CD4-positive, CD25-positive, alpha-beta regulatory T cell (primary cell): ENCODE measurements around the gene HTRA1. TPM values are rescaled to one million over a fixed set of nuclear protein-coding genes. Genes with fewer than 3 reads are reported as not detected.

Experiments used
- ATAC-seq, 2 donors: fragments of 150-1000 bp; cut with Tn5 transposase; one replicate each; pipeline ENCODE4 v1.10.0; 2021; ENCODE audit warnings: low read depth in 2 of 2, moderate number of reproducible peaks in 2 of 2, moderate library complexity in 1 of 2
- DNase-seq, 3 donors: peaks; one replicate each; pipeline versions ENCODE4 v3.0.0 to v3.0.0-alpha.2; 2012 to 2022; ENCODE audit warnings: mixed read lengths in 1 of 3
- H3K27ac ChIP-seq: one replicate; pipeline ENCODE4 v1.7.0; 2013; ENCODE audit warnings: mild to moderate bottlenecking, low read length; ENCODE audit not compliant: insufficient read depth, poor library complexity, severe bottlenecking
- H3K27me3 ChIP-seq: one replicate; pipeline ENCODE4 v1.7.0; 2013; ENCODE audit warnings: low read length; ENCODE audit not compliant: control insufficient read depth, insufficient read depth
- H3K36me3 ChIP-seq: one replicate; pipeline ENCODE4 v1.7.0; 2013; ENCODE audit warnings: mild to moderate bottlenecking, low read length, moderate library complexity; ENCODE audit not compliant: control insufficient read depth, insufficient read depth
- H3K4me1 ChIP-seq: 2 replicates; pipeline ENCODE4 v1.7.0; 2013; ENCODE audit warnings: mild to moderate bottlenecking, low read length; ENCODE audit not compliant: insufficient read depth, control insufficient read depth, poor library complexity, severe bottlenecking
- H3K4me3 ChIP-seq: one replicate; pipeline ENCODE4 v1.7.0; 2013; ENCODE audit warnings: low read depth, mild to moderate bottlenecking, low read length, moderate library complexity
- H3K9me3 ChIP-seq, 2 experiments: 1 replicate in 1 of 2; 2 replicates in 1 of 2; pipeline ENCODE4 v1.7.0; 2013; ENCODE audit warnings: low read length in 2 of 2, mild to moderate bottlenecking in 1 of 2, moderate library complexity in 1 of 2; ENCODE audit not compliant: control insufficient read depth in 2 of 2
- H3K27ac Mint-ChIP-seq, 3 donors: one replicate each; pipeline ENCODE4 v1.8.0; 2020 to 2022; ENCODE audit warnings: mild to moderate bottlenecking in 3 of 3, mixed read lengths in 3 of 3, moderate library complexity in 2 of 3
- H3K27me3 Mint-ChIP-seq: one replicate; pipeline ENCODE4 v1.8.0; 2022; ENCODE audit warnings: mild to moderate bottlenecking, mixed read lengths
- H3K36me3 Mint-ChIP-seq: one replicate; pipeline ENCODE4 v1.8.0; 2020; ENCODE audit warnings: mixed read lengths
- H3K4me1 Mint-ChIP-seq, 4 donors: one replicate each; pipeline ENCODE4 v1.8.0; 2020 to 2022; ENCODE audit warnings: mixed read lengths in 4 of 4, mild to moderate bottlenecking in 1 of 4
- H3K4me3 Mint-ChIP-seq, 4 donors: one replicate each; pipeline ENCODE4 v1.8.0; 2020 to 2022; ENCODE audit warnings: mild to moderate bottlenecking in 4 of 4, mixed read lengths in 4 of 4, moderate library complexity in 3 of 4
- H3K9me3 Mint-ChIP-seq, 7 donors: one replicate each; pipeline ENCODE4 v1.8.0; 2020 to 2022; ENCODE audit warnings: mixed read lengths in 7 of 7, mild to moderate bottlenecking in 3 of 7, moderate library complexity in 2 of 7
- polyA plus RNA-seq, 4 donors: library from polyadenylated mRNA; unstranded; fragments of 300-500 nt; fragmentation: Illumina TruSeq; gene quantifications; one replicate each; pipeline ENCODE4 v1.2.3, GENCODE V29; 2021
- total RNA-seq: library from RNA; stranded (reverse); gene quantifications from one replicate; pipeline ENCODE4 v1.2.3, GENCODE V29; 2022

Gene HTRA1
- total and polyA plus RNA-seq, 5 donors from 2014 or later: not detected

GRCh38 chr10:122421742-122422141, 39.6 kb upstream of the HTRA1 start:
- H3K4me1 Mint-ChIP-seq: peaks cover 37 to 83% (median 68%) of the 10 kb centered on the region in 4 donors
- peaks cover 32% of the 10 kb centered on the region for H3K36me3 Mint-ChIP-seq
- Histone ChIP-seq H3K36me3 (peaks cover 2% of the 10 kb centered on the region), H3K4me1 (peaks cover 90% of the 10 kb centered on the region), H3K27ac (peak overlapping the region; percentile 65), H3K4me3 (peak overlapping the region; percentile 77), H3K27me3 (no peaks in the 10 kb centered on the region), H3K9me3 (no peaks in the 10 kb centered on the region)
- no peaks in the 10 kb centered on the region for H3K27me3 Mint-ChIP-seq
- peak overlapping the region; percentile 38 to 81 (median 70) for H3K4me3 Mint-ChIP-seq
- peak overlapping the region; percentile 87 to 95 (median 92) for H3K27ac Mint-ChIP-seq
- no peak for ATAC-seq
- DNase-seq: no peak
- H3K9me3 Mint-ChIP-seq: peaks cover 0 to 3% (median 1%) of the 10 kb centered on the region in 7 donors

GRCh38 chr10:122422266-122422989, 38.9 kb upstream of the HTRA1 start:
- ATAC-seq (peak; percentile 80 to 90), DNase-seq (peak in 2 of 3 donors; percentile 42 to 74)
- Mint-ChIP-seq H3K4me3 (peak overlapping the region; percentile 47 to 82 (median 70)), H3K27ac (peak overlapping the region; percentile 87 to 99 (median 92)), H3K4me1 (peaks cover 38 to 83% (median 69%) of the 10 kb centered on the region in 4 donors), H3K9me3 (peaks cover 0 to 3% (median 0%) of the 10 kb centered on the region in 7 donors), H3K36me3 (peaks cover 37% of the 10 kb centered on the region), H3K27me3 (no peaks in the 10 kb centered on the region)
- H3K9me3 ChIP-seq: no peaks in the 10 kb centered on the region
- peaks cover 90% of the 10 kb centered on the region for H3K4me1 ChIP-seq
- H3K27me3 ChIP-seq: no peaks in the 10 kb centered on the region
- peak overlapping the region; percentile 77 for H3K4me3 ChIP-seq
- H3K36me3 ChIP-seq: peaks cover 2% of the 10 kb centered on the region
- H3K27ac ChIP-seq: peak overlapping the region; percentile 65

- Histone ChIP-seq H3K36me3 (peaks cover 11% of the 10 kb centered on the region), H3K9me3 (no peaks in the 10 kb centered on the region), H3K27me3 (no peaks in the 10 kb centered on the region), H3K27ac (peak overlapping the region; percentile 65), H3K4me3 (peak overlapping the region; percentile 20), H3K4me1 (peaks cover 78% of the 10 kb centered on the region)
- Mint-ChIP-seq H3K27ac (peak overlapping the region in 2 of 3 donors; percentile 89 to 95), H3K4me3 (peak overlapping the region in 1 of 4 donors; percentile 71), H3K9me3 (peaks cover 0 to 3% (median 0%) of the 10 kb centered on the region in 7 donors), H3K4me1 (peaks cover 42 to 77% (median 61%) of the 10 kb centered on the region in 4 donors), H3K36me3 (peaks cover 36% of the 10 kb centered on the region), H3K27me3 (no peaks in the 10 kb centered on the region)
- DNase-seq (no peak), ATAC-seq (no peak)
These were observed 37.3 kb upstream of the HTRA1 start for GRCh38 chr10:122424059-122424458.

GRCh38 chr10:122426829-122427228, 34.5 kb upstream of the HTRA1 start:
- Histone ChIP-seq H3K4me3 (peak overlapping the region; percentile 5), H3K27me3 (no peaks in the 10 kb centered on the region), H3K4me1 (peaks cover 50% of the 10 kb centered on the region), H3K27ac (peak overlapping the region; percentile 56), H3K36me3 (peaks cover 33% of the 10 kb centered on the region), H3K9me3 (no peaks in the 10 kb centered on the region)
- ATAC-seq (no peak), DNase-seq (no peak)
- peaks cover 32 to 54% (median 44%) of the 10 kb centered on the region in 4 donors for H3K4me1 Mint-ChIP-seq
- peaks cover 44% of the 10 kb centered on the region for H3K36me3 Mint-ChIP-seq
- peak overlapping the region in 2 of 4 donors; percentile 32 to 39 for H3K4me3 Mint-ChIP-seq
- H3K9me3 Mint-ChIP-seq: no peaks in the 10 kb centered on the region
- no peaks in the 10 kb centered on the region for H3K27me3 Mint-ChIP-seq
- H3K27ac Mint-ChIP-seq: peak overlapping the region; percentile 77 to 89 (median 86)

GRCh38 chr10:122427280-122427679, 34.1 kb upstream of the HTRA1 start:
- Histone ChIP-seq H3K4me3 (peak overlapping the region; percentile 5), H3K27me3 (no peaks in the 10 kb centered on the region), H3K9me3 (no peaks in the 10 kb centered on the region), H3K36me3 (peaks cover 33% of the 10 kb centered on the region), H3K27ac (peak overlapping the region; percentile 56), H3K4me1 (peaks cover 46% of the 10 kb centered on the region)
- ATAC-seq (no peak), DNase-seq (no peak)
- Mint-ChIP-seq H3K36me3 (peaks cover 44% of the 10 kb centered on the region), H3K4me1 (peaks cover 31 to 52% (median 42%) of the 10 kb centered on the region in 4 donors), H3K4me3 (peak overlapping the region in 2 of 4 donors; percentile 32 to 39), H3K27me3 (no peaks in the 10 kb centered on the region), H3K9me3 (no peaks in the 10 kb centered on the region), H3K27ac (peak overlapping the region; percentile 77 to 89 (median 86))

GRCh38 chr10:122435212-122435827, 26.0 kb upstream of the HTRA1 start:
- Mint-ChIP-seq H3K9me3 (peaks cover 0 to 2% (median 0%) of the 10 kb centered on the region in 7 donors), H3K27ac (no peak overlapping the region), H3K4me3 (no peak overlapping the region), H3K27me3 (no peaks in the 10 kb centered on the region), H3K4me1 (peaks cover 8 to 24% (median 14%) of the 10 kb centered on the region in 4 donors), H3K36me3 (peaks cover 34% of the 10 kb centered on the region)
- no peaks in the 10 kb centered on the region for H3K4me1 ChIP-seq
- H3K9me3 ChIP-seq: no peaks in the 10 kb centered on the region
- H3K4me3 ChIP-seq: no peak overlapping the region
- H3K27me3 ChIP-seq: no peaks in the 10 kb centered on the region
- DNase-seq (peak in 2 of 3 donors; percentile 65 to 69), ATAC-seq (peak in 1 of 2 donors; percentile 59)
- H3K36me3 ChIP-seq: peaks cover 13% of the 10 kb centered on the region
- peak overlapping the region; percentile 19 for H3K27ac ChIP-seq

GRCh38 chr10:122441961-122442360, 19.4 kb upstream of the HTRA1 start:
- Mint-ChIP-seq H3K4me3 (no peak overlapping the region), H3K27ac (no peak overlapping the region), H3K36me3 (peaks cover 11% of the 10 kb centered on the region), H3K4me1 (peaks cover 0 to 6% (median 0%) of the 10 kb centered on the region in 4 donors), H3K9me3 (peaks cover 0 to 4% (median 0%) of the 10 kb centered on the region in 7 donors), H3K27me3 (no peaks in the 10 kb centered on the region)
- Histone ChIP-seq H3K9me3 (no peaks in the 10 kb centered on the region), H3K4me1 (no peaks in the 10 kb centered on the region), H3K27ac (no peak overlapping the region), H3K27me3 (peaks cover 1% of the 10 kb centered on the region), H3K36me3 (no peaks in the 10 kb centered on the region), H3K4me3 (no peak overlapping the region)
- DNase-seq (no peak), ATAC-seq (no peak)
